WTC11 (cell line): Measurements from ENCODE around the gene RNASE4.

ENCODE experiments used
- ESRRA ChIP-seq: sonication (generic); formaldehyde crosslinking; IDR thresholded peaks from 2 replicates; pipeline ENCODE4 v1.8.1; 2022; ENCODE audit warnings: mild to moderate bottlenecking, missing genetic modification reagents, borderline replicate concordance
- FOXJ3 ChIP-seq: sonication (generic); formaldehyde crosslinking; IDR thresholded peaks from 2 replicates; pipeline ENCODE4 v1.9.0; 2021; ENCODE audit warnings: missing genetic modification reagents, mild to moderate bottlenecking, borderline replicate concordance
- IRF2 ChIP-seq: sonication (generic); formaldehyde crosslinking; IDR thresholded peaks from 2 replicates; pipeline ENCODE4 v1.8.0; 2022; ENCODE audit warnings: low read depth, missing genetic modification reagents, borderline replicate concordance
- JUN ChIP-seq: sonication (generic); formaldehyde crosslinking; IDR thresholded peaks from 2 replicates; pipeline ENCODE4 v1.8.0; 2023; ENCODE audit warnings: mild to moderate bottlenecking, missing genetic modification reagents
- PRDM15 ChIP-seq: sonication (generic); formaldehyde crosslinking; IDR thresholded peaks from 2 replicates; pipeline ENCODE4 v1.8.0; 2022; ENCODE audit warnings: missing genetic modification reagents
- RORB ChIP-seq: fragments of 250-450 bp; sonication (Bioruptor Pico); IDR thresholded peaks from 2 replicates; pipeline ENCODE4 v1.9.0; 2021; ENCODE audit warnings: mild to moderate bottlenecking
- TF ChIP-seq, protein P1 (sequence below): fragments of 200-600 bp; IDR thresholded peaks from 2 replicates; pipeline ENCODE4 v1.8.0; 2022; ENCODE audit warnings: antibody characterized with exemption
- TF ChIP-seq, protein P2 (sequence below): sonication (generic); formaldehyde crosslinking; IDR thresholded peaks from 2 replicates; pipeline ENCODE4 v1.8.1; 2023; ENCODE audit warnings: mild to moderate bottlenecking, missing genetic modification reagents
- TF ChIP-seq, protein P3 (sequence below): fragments of 250-450 bp; sonication (Bioruptor Pico); IDR thresholded peaks from 2 replicates; pipeline ENCODE4 v1.9.0; 2021; ENCODE audit warnings: mild to moderate bottlenecking
- TF ChIP-seq, protein P4 (sequence below): sonication (generic); formaldehyde crosslinking; IDR thresholded peaks from 2 replicates; pipeline ENCODE4 v1.8.1; 2023; ENCODE audit warnings: mild to moderate bottlenecking, missing genetic modification reagents, moderate library complexity

DNA sequence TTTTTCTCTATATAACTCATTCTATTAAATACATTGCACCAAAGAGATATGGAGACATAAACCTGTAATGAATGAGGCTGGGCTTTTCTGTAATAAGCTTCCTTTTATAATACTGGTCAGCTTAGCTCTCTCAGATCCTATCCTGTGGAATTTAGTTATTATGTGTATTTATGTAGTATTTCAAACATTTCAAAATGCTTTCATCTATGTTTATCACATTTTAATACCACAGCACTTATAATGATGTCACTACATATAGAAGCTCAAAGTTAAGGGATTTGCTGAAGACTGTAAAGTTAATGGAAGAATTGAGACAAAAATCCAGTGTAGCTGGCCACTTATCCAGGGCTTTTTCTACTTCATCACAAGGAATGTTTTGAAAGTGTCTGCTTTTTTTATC, 15.6 kb downstream of the RNASE4 start:
- TF ChIP-seq, protein P1, sequence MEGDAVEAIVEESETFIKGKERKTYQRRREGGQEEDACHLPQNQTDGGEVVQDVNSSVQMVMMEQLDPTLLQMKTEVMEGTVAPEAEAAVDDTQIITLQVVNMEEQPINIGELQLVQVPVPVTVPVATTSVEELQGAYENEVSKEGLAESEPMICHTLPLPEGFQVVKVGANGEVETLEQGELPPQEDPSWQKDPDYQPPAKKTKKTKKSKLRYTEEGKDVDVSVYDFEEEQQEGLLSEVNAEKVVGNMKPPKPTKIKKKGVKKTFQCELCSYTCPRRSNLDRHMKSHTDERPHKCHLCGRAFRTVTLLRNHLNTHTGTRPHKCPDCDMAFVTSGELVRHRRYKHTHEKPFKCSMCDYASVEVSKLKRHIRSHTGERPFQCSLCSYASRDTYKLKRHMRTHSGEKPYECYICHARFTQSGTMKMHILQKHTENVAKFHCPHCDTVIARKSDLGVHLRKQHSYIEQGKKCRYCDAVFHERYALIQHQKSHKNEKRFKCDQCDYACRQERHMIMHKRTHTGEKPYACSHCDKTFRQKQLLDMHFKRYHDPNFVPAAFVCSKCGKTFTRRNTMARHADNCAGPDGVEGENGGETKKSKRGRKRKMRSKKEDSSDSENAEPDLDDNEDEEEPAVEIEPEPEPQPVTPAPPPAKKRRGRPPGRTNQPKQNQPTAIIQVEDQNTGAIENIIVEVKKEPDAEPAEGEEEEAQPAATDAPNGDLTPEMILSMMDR, result no peak
- no peak for TF ChIP-seq ESRRA (CRISPR knock-in tag)
- TF ChIP-seq FOXJ3, result no peak
- no peak for TF ChIP-seq JUN
- TF ChIP-seq, protein P2, sequence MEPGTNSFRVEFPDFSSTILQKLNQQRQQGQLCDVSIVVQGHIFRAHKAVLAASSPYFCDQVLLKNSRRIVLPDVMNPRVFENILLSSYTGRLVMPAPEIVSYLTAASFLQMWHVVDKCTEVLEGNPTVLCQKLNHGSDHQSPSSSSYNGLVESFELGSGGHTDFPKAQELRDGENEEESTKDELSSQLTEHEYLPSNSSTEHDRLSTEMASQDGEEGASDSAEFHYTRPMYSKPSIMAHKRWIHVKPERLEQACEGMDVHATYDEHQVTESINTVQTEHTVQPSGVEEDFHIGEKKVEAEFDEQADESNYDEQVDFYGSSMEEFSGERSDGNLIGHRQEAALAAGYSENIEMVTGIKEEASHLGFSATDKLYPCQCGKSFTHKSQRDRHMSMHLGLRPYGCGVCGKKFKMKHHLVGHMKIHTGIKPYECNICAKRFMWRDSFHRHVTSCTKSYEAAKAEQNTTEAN, result no peak
- TF ChIP-seq IRF2, result no peak
- TF ChIP-seq, protein P3, sequence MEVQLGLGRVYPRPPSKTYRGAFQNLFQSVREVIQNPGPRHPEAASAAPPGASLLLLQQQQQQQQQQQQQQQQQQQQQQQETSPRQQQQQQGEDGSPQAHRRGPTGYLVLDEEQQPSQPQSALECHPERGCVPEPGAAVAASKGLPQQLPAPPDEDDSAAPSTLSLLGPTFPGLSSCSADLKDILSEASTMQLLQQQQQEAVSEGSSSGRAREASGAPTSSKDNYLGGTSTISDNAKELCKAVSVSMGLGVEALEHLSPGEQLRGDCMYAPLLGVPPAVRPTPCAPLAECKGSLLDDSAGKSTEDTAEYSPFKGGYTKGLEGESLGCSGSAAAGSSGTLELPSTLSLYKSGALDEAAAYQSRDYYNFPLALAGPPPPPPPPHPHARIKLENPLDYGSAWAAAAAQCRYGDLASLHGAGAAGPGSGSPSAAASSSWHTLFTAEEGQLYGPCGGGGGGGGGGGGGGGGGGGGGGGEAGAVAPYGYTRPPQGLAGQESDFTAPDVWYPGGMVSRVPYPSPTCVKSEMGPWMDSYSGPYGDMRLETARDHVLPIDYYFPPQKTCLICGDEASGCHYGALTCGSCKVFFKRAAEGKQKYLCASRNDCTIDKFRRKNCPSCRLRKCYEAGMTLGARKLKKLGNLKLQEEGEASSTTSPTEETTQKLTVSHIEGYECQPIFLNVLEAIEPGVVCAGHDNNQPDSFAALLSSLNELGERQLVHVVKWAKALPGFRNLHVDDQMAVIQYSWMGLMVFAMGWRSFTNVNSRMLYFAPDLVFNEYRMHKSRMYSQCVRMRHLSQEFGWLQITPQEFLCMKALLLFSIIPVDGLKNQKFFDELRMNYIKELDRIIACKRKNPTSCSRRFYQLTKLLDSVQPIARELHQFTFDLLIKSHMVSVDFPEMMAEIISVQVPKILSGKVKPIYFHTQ, result no peak
- TF ChIP-seq RORB (CRISPR knock-in tag), result no peak
- TF ChIP-seq, protein P4, sequence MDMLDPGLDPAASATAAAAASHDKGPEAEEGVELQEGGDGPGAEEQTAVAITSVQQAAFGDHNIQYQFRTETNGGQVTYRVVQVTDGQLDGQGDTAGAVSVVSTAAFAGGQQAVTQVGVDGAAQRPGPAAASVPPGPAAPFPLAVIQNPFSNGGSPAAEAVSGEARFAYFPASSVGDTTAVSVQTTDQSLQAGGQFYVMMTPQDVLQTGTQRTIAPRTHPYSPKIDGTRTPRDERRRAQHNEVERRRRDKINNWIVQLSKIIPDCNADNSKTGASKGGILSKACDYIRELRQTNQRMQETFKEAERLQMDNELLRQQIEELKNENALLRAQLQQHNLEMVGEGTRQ (CRISPR knock-in tag), result no peak
- no peak for TF ChIP-seq PRDM15
